Upper lobe of left lung (tissue), 6 donors: ENCODE measurements around the gene NR2F1. TPM values are rescaled to one million over a fixed set of nuclear protein-coding genes. Genes with fewer than 3 reads are reported as not detected.

Experiments
- ATAC-seq, 2 donors: fragments of 200-7000 bp; cut with Tn5 transposase; one replicate each; pipeline ENCODE4 v1.9.1; 2022; ENCODE audit warnings: mild to moderate bottlenecking in 2 of 2, moderate library complexity in 2 of 2; ENCODE audit not compliant: low FRiP score in 2 of 2
- DNase-seq, 2 donors: peaks; one replicate each; pipeline ENCODE4 v3.0.0-alpha.2; 2019 to 2020
- H3K27ac ChIP-seq, 4 donors: fragments of 200-600 bp; sonication (generic); one replicate each; pipeline ENCODE4 v1.5.1; 2016 to 2019
- H3K27me3 ChIP-seq, 4 donors: fragments of 200-600 bp; sonication (generic); one replicate each; pipeline ENCODE4 v1.5.1; 2017 to 2019
- H3K36me3 ChIP-seq, 4 donors: fragments of 200-600 bp; sonication (generic); one replicate each; pipeline ENCODE4 v1.5.1; 2016 to 2019
- H3K4me1 ChIP-seq, 4 donors: fragments of 200-600 bp; sonication (generic); one replicate each; pipeline ENCODE4 v1.5.1; 2018 to 2019
- H3K4me3 ChIP-seq, 4 donors: fragments of 200-600 bp; sonication (generic); one replicate each; pipeline ENCODE4 v1.5.1; 2017 to 2019; ENCODE audit warnings: mild to moderate bottlenecking in 2 of 4, moderate library complexity in 1 of 4
- H3K9me3 ChIP-seq, 4 donors: fragments of 200-600 bp; sonication (generic); one replicate each; pipeline ENCODE4 v1.5.1; 2018 to 2019
- CTCF ChIP-seq, 6 experiments: fragments of 450-650 bp in 4 of 6; fragments of 200-600 bp in 2 of 6; sonication (generic) in 2 of 6; IDR thresholded peaks; one replicate each; pipeline ENCODE4 v1.5.1; 2016 to 2019; ENCODE audit warnings: antibody characterized with exemption in 6 of 6
- EP300 ChIP-seq, 4 donors: sonication (generic); formaldehyde crosslinking; IDR thresholded peaks; one replicate each; pipeline ENCODE4 v1.5.1; 2017; ENCODE audit warnings: antibody characterized with exemption in 4 of 4, control low read depth in 2 of 4
- POLR2A ChIP-seq, 4 donors: fragments of 450-650 bp; IDR thresholded peaks; one replicate each; pipeline ENCODE4 v1.5.1; 2016 to 2017; ENCODE audit warnings: antibody characterized with exemption in 4 of 4, mild to moderate bottlenecking in 2 of 4
- POLR2AphosphoS5 ChIP-seq, 2 donors: sonication (generic); formaldehyde crosslinking; IDR thresholded peaks; one replicate each; pipeline ENCODE4 v1.5.1; 2017; ENCODE audit warnings: antibody characterized with exemption in 2 of 2
- WGBS, 2 donors: methylation state at CpG; one replicate each; pipeline ENCODE4 v1.1.5; 2017 to 2018; 5-methylcytosine and 5-hydroxymethylcytosine counted together
- total RNA-seq, 6 donors: library from RNA; depleted of rRNA in 4 of 6; stranded (reverse); fragments of >200 nt in 4 of 6; gene quantifications; one replicate each; pipeline versions ENCODE4 v1.1.0 to v1.2.1, GENCODE V29; 2016 to 2021
- donor health status: DM: no; HTN: no; CAD: no; lungs with moderate emphysema.
- donor health status: DM: no; HTN: yes; CAD: no; lungs with severe emphysema.

NR2F1 gene
- total RNA-seq, 6 donors from 2014 or later, result 8.9 to 70.3 (median 29.4) TPM

- DNase-seq (no peak), ATAC-seq (no peak)
- Histone ChIP-seq H3K4me1 (peaks cover 0 to 6% (median 2%) of the 10 kb centered on the region in 4 donors), H3K27me3 (no peaks in the 10 kb centered on the region), H3K27ac (no peak overlapping the region), H3K9me3 (no peaks in the 10 kb centered on the region), H3K36me3 (no peaks in the 10 kb centered on the region), H3K4me3 (no peak overlapping the region)
- TF ChIP-seq POLR2AphosphoS5 (IDR thresholded peaks at IDR 0.05) (no peak), EP300 (IDR thresholded peaks at IDR 0.05) (no peak), CTCF (IDR thresholded peaks at IDR 0.05) (no peak), POLR2A (IDR thresholded peaks at IDR 0.05) (no peak)
Measured at GRCh38 chr5:93626801-93627200, 43.8 kb downstream of the NR2F1 start.

GRCh38 chr5:93632327-93632726 lies 49.3 kb downstream of the NR2F1 start:
- TF ChIP-seq CTCF (IDR thresholded peaks at IDR 0.05), result no peak
- TF ChIP-seq EP300 (IDR thresholded peaks at IDR 0.05), result no peak
- TF ChIP-seq POLR2AphosphoS5 (IDR thresholded peaks at IDR 0.05), result no peak
- TF ChIP-seq POLR2A (IDR thresholded peaks at IDR 0.05), result no peak
- Histone ChIP-seq H3K27me3 (no peaks in the 10 kb centered on the region), H3K9me3 (no peaks in the 10 kb centered on the region), H3K4me1 (no peaks in the 10 kb centered on the region), H3K36me3 (no peaks in the 10 kb centered on the region), H3K4me3 (no peak overlapping the region), H3K27ac (no peak overlapping the region)
- 84% methylated on average over 4 of the region's 4 CpGs for WGBS, 2 donors
- no peak for DNase-seq
- no peak for ATAC-seq

GRCh38 chr5:93635991-93636390 lies 53.0 kb downstream of the NR2F1 start:
- no peak overlapping the region for H3K4me3 ChIP-seq
- H3K36me3 ChIP-seq, result no peaks in the 10 kb centered on the region
- TF ChIP-seq CTCF (IDR thresholded peaks at IDR 0.05) (no peak), POLR2AphosphoS5 (IDR thresholded peaks at IDR 0.05) (no peak), POLR2A (IDR thresholded peaks at IDR 0.05) (no peak), EP300 (IDR thresholded peaks at IDR 0.05) (no peak)
- no peak overlapping the region for H3K27ac ChIP-seq
- no peaks in the 10 kb centered on the region for H3K4me1 ChIP-seq
- ATAC-seq (no peak), DNase-seq (no peak)
- H3K27me3 ChIP-seq, result no peaks in the 10 kb centered on the region
- no peaks in the 10 kb centered on the region for H3K9me3 ChIP-seq

GRCh38 chr5:93636837-93637236 lies 53.8 kb downstream of the NR2F1 start:
- no peaks in the 10 kb centered on the region for H3K4me1 ChIP-seq
- 61 to 85% methylated on average over 1 of the region's 1 CpG for WGBS, 2 donors
- no peak overlapping the region for H3K27ac ChIP-seq
- H3K4me3 ChIP-seq, result no peak overlapping the region
- H3K27me3 ChIP-seq, result no peaks in the 10 kb centered on the region
- no peaks in the 10 kb centered on the region for H3K9me3 ChIP-seq
- DNase-seq, result no peak
- no peaks in the 10 kb centered on the region for H3K36me3 ChIP-seq
- TF ChIP-seq POLR2AphosphoS5 (IDR thresholded peaks at IDR 0.05), result no peak
- no peak for TF ChIP-seq CTCF (IDR thresholded peaks at IDR 0.05)
- TF ChIP-seq EP300 (IDR thresholded peaks at IDR 0.05), result no peak
- TF ChIP-seq POLR2A (IDR thresholded peaks at IDR 0.05), result no peak
- no peak for ATAC-seq

- Histone ChIP-seq H3K36me3 (no peaks in the 10 kb centered on the region), H3K9me3 (no peaks in the 10 kb centered on the region), H3K27me3 (no peaks in the 10 kb centered on the region), H3K4me3 (no peak overlapping the region), H3K4me1 (no peaks in the 10 kb centered on the region), H3K27ac (no peak overlapping the region)
- DNase-seq (no peak), ATAC-seq (no peak)
- TF ChIP-seq EP300 (IDR thresholded peaks at IDR 0.05) (no peak), CTCF (IDR thresholded peaks at IDR 0.05) (no peak), POLR2AphosphoS5 (IDR thresholded peaks at IDR 0.05) (no peak), POLR2A (IDR thresholded peaks at IDR 0.05) (no peak)
- 84 to 97% methylated on average over 2 of the region's 2 CpGs for WGBS, 2 donors
Measured at GRCh38 chr5:93637697-93638096, 54.7 kb downstream of the NR2F1 start.
